HG02642 (cell line): Measurements from ENCODE around the gene ASTN2.
"Not testable (repeated sequence)": the region's sequence is repeated elsewhere in the genome, so short reads cannot be mapped to it uniquely, and the experiment has no call there.

Source experiments
- ATAC-seq: cut with Tn5 transposase; IDR thresholded peaks from one replicate; pipeline ENCODE4 v1.9.1; 2021; ENCODE audit warnings: mild to moderate bottlenecking; ENCODE audit not compliant: unreplicated experiment, poor library complexity

The ASTN2 gene

DNA sequence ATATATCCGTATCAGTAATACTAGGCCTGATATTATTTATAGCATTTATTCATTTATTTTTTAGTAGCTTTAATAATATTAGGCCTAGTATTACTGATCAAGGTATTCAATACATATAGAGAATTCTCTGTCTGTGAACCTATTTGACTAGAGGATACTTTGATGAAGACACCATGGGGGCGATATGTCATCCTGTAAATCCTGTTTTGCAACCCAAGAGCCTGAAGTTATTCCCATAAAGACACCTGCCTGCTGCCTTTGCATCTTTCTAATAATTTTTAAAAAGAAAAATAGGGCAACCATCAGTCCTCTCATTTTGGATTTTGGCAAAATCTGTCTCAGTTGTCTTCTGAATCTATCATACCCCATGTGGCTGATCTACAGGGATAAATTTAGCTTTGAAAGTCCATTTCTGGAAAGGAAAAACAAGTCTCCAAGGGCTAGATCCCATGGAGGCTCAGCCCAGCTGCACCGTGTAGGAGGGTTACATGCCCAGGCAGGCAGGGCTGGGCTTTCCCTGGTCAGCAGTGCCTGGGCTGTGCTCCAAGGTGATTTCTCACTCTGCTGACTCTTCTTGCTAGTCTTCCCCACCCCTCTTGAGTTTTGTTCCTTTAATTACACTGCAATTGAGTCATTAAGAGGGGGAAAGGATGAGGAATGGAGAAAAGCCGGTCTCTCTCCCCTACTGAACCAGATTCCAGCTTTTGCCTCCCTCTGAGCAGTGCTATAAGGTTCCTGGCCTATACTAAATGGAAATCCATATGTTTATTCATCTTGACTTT is 558.8 kb downstream of the ASTN2 start:
- no peak for ATAC-seq

DNA sequence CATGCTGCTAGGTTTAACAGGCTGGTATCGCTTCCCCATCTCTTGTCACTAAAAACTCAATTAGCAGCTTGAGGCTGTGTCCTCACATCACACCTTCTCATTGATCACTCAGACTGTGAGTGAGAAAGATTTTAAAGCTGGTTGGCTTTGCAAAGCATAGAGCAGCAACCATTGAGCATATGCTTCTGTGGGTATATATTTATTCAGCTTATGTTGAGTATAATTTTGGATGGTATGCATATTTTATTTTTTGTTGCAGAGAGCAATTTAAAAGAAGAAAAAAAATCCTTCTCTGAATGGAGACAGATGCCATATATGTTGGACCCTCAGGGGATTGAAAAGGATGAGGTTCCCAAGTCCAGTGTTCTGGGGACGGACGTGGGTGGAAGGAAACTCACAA is 565.1 kb downstream of the ASTN2 start:
- ATAC-seq, result no peak

- ATAC-seq, result no peak
Observed at GRCh38 chr9:116844621-116845020, 570.2 kb downstream of the ASTN2 start.

- ATAC-seq, result no peak
Observed at GRCh38 chr9:116843863-116844620, 570.8 kb downstream of the ASTN2 start.

DNA sequence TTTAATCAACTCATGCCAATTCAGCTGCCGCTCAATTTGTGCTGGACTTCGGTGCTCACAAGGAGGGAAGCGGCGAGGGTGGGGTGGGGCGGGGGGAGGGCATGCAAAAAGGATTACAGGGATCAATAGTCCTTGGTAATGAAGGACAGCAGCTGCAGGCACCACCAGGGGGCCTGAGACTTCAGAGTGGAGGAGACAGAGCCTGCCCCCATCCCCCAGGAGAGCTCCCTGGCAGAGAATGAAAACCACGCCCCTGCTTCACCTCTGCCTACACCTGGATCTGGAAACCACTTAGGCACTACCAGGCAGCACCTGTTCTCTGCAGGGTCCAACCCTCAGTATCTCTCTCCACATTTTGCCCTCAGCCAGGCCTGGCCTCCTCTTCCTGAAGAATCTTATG is 572.2 kb downstream of the ASTN2 start:
- ATAC-seq, result no peak

DNA sequence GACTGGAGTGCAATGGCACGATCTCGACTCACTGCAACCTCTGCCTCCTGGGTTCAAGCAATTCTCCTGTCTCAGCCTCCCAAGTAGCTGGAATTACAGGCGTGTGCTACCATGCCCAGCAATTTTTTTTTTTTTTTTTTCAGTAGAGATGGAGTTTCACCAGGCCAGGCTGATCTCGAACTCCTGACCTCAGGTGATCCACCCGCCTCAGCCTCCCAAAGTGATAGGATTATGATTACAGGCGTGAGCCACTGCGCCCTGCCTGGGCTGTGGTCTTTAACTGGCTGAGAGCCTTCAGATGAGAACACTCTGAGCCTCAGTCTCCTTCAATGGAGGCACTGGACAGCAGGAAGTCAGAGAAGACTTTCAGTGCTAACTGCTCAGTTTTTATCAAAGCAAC is 576.4 kb downstream of the ASTN2 start:
- not testable (repeated sequence) for ATAC-seq

DNA sequence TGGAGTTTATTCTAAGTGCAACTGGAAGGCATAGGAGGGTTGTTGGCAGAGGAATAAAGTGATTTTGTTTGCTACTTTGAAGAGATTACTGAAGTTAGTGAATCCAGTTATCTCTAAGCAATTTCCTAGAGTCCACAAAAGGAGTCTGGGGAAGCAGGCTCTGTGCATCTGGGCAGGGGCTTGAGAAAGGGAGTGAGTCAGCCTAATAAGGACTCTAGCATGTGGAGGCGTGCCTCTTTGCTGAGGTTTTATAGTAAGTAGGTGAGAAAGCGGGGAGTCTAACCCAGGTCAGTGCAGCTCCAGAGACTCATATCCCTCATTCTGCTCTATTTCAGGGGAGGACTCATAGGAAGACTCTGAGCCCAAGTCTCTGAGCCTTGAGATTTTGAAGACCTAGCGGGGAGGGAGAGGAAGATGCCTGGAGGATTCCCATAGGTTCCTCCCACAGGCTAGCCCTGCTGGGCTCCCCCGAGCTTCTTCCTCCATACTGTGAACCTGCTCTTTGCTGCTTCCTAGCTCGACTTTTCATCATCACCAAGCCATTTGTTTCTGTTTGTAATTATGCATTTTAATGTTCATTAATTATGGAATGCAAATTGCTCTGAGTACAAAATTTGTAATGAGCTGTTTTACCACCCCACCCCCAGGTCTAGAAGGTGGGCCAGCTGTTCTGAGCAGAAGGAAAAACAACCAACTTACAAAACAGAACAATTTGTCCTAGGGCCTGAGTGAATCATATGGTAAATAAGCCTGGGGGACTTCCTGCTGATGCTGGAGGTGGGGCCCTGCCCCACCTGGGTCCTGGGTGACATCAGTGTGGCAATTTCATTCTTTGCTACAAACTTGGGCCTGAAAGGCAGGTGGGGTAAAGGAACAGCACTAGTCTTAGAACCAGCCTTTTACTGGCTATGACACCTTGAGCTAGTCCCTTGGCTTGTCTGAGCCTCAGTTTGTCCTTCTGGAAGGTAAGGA is 577.6 kb downstream of the ASTN2 start:
- ATAC-seq, result no peak

GRCh38 chr9:116830321-116830720 is 584.5 kb downstream of the ASTN2 start:
- not testable (repeated sequence) for ATAC-seq

- ATAC-seq, result no peak
Observed at GRCh38 chr9:116821633-116822229, 593.1 kb downstream of the ASTN2 start.

- ATAC-seq, result no peak
Observed at GRCh38 chr9:116819116-116819515, 595.7 kb downstream of the ASTN2 start.

DNA sequence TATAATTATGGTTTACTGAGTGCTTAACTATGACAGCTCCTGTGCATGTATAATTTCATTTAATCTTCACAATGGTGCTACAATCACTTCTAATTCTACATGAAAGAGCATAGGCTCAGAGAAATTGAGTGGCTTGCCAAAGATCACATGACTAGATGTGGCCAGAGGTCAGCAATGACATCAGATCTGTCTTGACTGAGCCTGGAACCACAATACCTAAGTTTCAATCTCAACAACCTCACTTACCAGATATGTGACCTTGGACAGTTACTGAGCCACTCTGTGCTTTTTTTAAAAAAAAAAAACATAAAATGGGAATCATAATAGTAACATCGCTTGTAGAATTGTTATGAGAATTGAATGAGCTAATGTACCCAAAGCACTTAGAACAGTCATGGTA is 597.1 kb downstream of the ASTN2 start:
- no peak for ATAC-seq

GRCh38 chr9:116816484-116816883 is 598.4 kb downstream of the ASTN2 start:
- ATAC-seq, result no peak

GRCh38 chr9:116815835-116816234 is 599.0 kb downstream of the ASTN2 start:
- ATAC-seq, result no peak

- no peak for ATAC-seq
Observed at GRCh38 chr9:116813031-116813300, 601.9 kb downstream of the ASTN2 start.

DNA sequence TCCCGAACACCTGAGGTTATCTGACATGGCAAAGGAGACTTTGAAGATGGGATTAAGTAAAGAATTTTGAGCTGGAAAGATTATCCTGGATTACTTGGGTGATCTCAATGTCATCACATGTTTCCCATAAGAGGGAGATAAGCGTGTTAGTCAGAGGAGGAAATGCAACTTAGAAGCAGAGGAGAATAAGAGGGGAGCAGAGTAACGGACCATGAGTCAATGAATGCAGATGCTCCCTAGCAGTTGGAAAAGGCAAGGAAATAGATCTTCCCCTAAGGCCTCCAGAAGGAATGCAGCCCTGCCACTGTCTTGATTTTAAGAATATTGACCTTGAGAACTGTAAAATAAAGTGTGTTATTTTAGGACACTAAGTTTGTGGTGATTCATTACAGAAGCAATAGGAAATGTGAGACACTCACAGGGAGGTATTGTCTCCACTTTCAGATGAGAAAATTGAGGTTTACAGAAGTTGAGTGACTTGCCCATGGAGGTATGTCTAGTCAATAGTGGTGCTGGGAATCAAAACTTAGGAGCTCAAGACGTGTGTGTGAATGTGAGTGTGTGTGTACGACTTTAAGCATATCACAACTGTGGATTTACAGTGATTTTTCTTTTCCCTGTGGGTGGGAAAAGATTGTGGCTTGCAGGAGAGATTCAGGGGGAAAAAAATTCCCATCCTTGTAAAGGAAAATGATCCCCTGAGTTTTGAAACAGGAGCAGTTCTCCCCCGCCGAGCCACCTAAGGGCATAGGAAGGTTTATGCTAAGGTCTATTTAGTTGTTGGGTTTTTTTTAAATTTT is 602.4 kb downstream of the ASTN2 start:
- ATAC-seq, result no peak

- no peak for ATAC-seq
Observed at GRCh38 chr9:116809656-116810055, 605.2 kb downstream of the ASTN2 start.

- no peak for ATAC-seq
Observed at GRCh38 chr9:116806075-116806474, 608.8 kb downstream of the ASTN2 start.

DNA sequence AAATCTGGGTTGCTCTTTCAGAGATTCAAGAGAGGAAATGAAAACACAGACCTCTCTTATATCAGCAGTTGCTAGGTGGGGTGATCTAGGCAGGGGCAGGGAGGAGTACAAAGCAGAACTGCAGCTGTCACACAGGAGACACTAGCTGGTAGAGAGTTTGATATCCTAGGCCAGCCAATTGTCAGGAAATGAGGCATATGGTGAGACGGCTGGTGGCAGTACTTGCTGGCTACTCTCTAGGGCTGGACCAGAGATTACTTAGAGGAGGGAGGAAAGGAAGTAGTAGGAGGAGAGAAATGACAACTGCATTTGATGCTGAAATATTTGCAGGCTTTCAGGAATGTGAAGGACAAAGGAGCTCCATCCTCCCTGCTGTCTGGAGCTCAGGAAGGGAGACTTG is 614.0 kb downstream of the ASTN2 start:
- no peak for ATAC-seq

- no peak for ATAC-seq
Observed at GRCh38 chr9:116800074-116800473, 614.8 kb downstream of the ASTN2 start.

- no peak for ATAC-seq
Observed at GRCh38 chr9:116798521-116798920, 616.3 kb downstream of the ASTN2 start.
